Measurements from ENCODE around the gene SCEL.

SCEL gene

GRCh38 chr13:77521595-77522367, 13.7 kb upstream of the SCEL start:
- peak overlapping the region; percentile 29; the same call in 1 of the 2 replicates for H3K27ac ChIP-seq
- TF ChIP-seq CTCF (conservative IDR thresholded peaks at IDR 0.05) (no peak), ZFX (IDR thresholded peaks at IDR 0.05) (no peak)

GRCh38 chr13:77522444-77522843, 13.1 kb upstream of the SCEL start:
- TF ChIP-seq CTCF (conservative IDR thresholded peaks at IDR 0.05) (no peak), ZFX (IDR thresholded peaks at IDR 0.05) (no peak)
- H3K27ac ChIP-seq, result no peak overlapping the region; the same call in 1 of the 2 replicates

GRCh38 chr13:77523386-77523785, 12.1 kb upstream of the SCEL start:
- no peak overlapping the region for H3K27ac ChIP-seq
- TF ChIP-seq CTCF (conservative IDR thresholded peaks at IDR 0.05), result no peak
- no peak for TF ChIP-seq ZFX (IDR thresholded peaks at IDR 0.05)

GRCh38 chr13:77523834-77524728, 11.4 kb upstream of the SCEL start:
- TF ChIP-seq CTCF (conservative IDR thresholded peaks at IDR 0.05) (no peak), ZFX (IDR thresholded peaks at IDR 0.05) (no peak)
- H3K27ac ChIP-seq, result no peak overlapping the region

GRCh38 chr13:77528414-77528813, 7.1 kb upstream of the SCEL start:
- no peak for TF ChIP-seq CTCF (conservative IDR thresholded peaks at IDR 0.05)
- no peak for TF ChIP-seq ZFX (IDR thresholded peaks at IDR 0.05)
- no peak overlapping the region for H3K27ac ChIP-seq

GRCh38 chr13:77528834-77529500, 6.5 kb upstream of the SCEL start:
- H3K27ac ChIP-seq, result no peak overlapping the region
- TF ChIP-seq CTCF (conservative IDR thresholded peaks at IDR 0.05), result no peak
- TF ChIP-seq ZFX (IDR thresholded peaks at IDR 0.05), result no peak
